Lower leg skin (tissue), 3 donors: ENCODE data around the gene DPYSL3.

Experiments used
- CTCF ChIP-seq, 3 donors: fragments of 450-650 bp; IDR thresholded peaks; one replicate each; pipeline ENCODE4 v1.5.1; 2016; ENCODE audit warnings: antibody characterized with exemption in 3 of 3, mild to moderate bottlenecking in 3 of 3, moderate library complexity in 2 of 3
- POLR2A ChIP-seq, 2 donors: fragments of 450-650 bp; IDR thresholded peaks; one replicate each; pipeline ENCODE4 v1.6.1; 2016 to 2017; ENCODE audit warnings: antibody characterized with exemption in 2 of 2, mild to moderate bottlenecking in 1 of 2, moderate library complexity in 1 of 2

DNA sequence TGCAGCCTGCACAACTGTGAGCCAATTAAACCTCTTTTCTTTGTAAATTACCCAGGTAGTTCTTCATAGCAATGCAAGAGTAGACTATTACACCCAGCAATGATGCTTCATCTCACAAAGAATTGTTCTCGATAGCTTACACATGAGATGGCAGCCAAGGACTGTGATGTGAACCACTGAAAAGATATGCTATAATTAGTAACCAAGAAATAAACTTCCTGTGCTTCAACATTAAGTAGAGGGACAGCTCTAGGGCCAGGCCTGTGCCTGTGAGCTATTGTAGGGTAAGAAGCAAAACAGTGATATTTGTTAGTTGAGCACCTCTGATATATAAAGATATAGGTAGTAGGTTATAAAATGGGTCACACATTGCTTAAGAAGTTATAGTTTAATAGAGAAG lies 41.8 kb upstream of the DPYSL3 start:
- TF ChIP-seq CTCF (IDR thresholded peaks at IDR 0.05) (no peak), POLR2A (IDR thresholded peaks at IDR 0.05) (no peak)
